A549 (cell line): ENCODE results near the gene FKBP8. TPM values are rescaled to one million over a fixed set of nuclear protein-coding genes. Genes with fewer than 3 reads are reported as not detected.

Experiments used
- ATAC-seq, 2 experiments: fragments of 200-7000 bp in 1 of 2; fragments of >200 bp in 1 of 2; cut with Nextera tagmentation in 1 of 2; cut with Tn5 transposase in 1 of 2; 3 replicates each; pipeline versions ENCODE4 v1.8.0 to v1.9.1; 2018 to 2020; ENCODE audit warnings: mild to moderate bottlenecking in 1 of 2, moderate library complexity in 1 of 2
- CTCF ChIA-PET: fragments of 300-600 bp; sonication (Branson Sonifier 250); formaldehyde crosslinking; extraction: SDS; loops from one replicate; lab custom pipeline; 2021; ENCODE audit warnings: antibody characterized with exemption, inconsistent platforms; lab: Yijun Ruan, JAX
- POLR2A ChIA-PET: fragments of 350-600 bp; formaldehyde crosslinking; extraction: SDS; loops from one replicate; lab custom pipeline; 2021; ENCODE audit warnings: antibody characterized with exemption, inconsistent platforms; lab: Yijun Ruan, JAX
- DNase-seq, 2 experiments: peaks; one replicate each; pipeline versions ENCODE4 v3.0.0 to v3.0.0-alpha.2; 2011 to 2016; ENCODE audit warnings: low read depth in 1 of 2, low spot score in 1 of 2
- FAIRE-seq: peaks from 2 replicates; lab custom pipeline; 2011; peaks lifted over from hg19 to GRCh38; lab: Jason Lieb, UNC
- H3K27ac ChIP-seq, 2 experiments: fragments of >200 bp; sonication (Bioruptor Twin); formaldehyde crosslinking; 3 replicates each; pipeline ENCODE4 v1.5.1; 2016 to 2017
- H3K4me1 ChIP-seq: fragments of >200 bp; sonication (Bioruptor Twin); formaldehyde crosslinking; 3 replicates; pipeline ENCODE4 v1.6.1; 2016
- H3K4me2 ChIP-seq: fragments of >200 bp; sonication (Bioruptor Twin); formaldehyde crosslinking; 3 replicates; pipeline ENCODE4 v1.6.1; 2016
- H3K4me3 ChIP-seq: fragments of >200 bp; sonication (Bioruptor Twin); formaldehyde crosslinking; 3 replicates; pipeline ENCODE4 v1.5.1; 2016
- H3K9me3 ChIP-seq: fragments of >200 bp; sonication (Bioruptor Twin); formaldehyde crosslinking; 3 replicates; pipeline ENCODE4 v1.6.1; 2016
- CBX2 ChIP-seq: fragments of 200-600 bp; sonication (generic); IDR thresholded peaks from 2 replicates; pipeline ENCODE4 v1.6.1; 2016; ENCODE audit warnings: low read depth, mild to moderate bottlenecking, borderline replicate concordance
- CBX8 ChIP-seq: fragments of 200-600 bp; sonication (generic); IDR thresholded peaks from 2 replicates; pipeline ENCODE4 v1.6.1; 2016
- CEBPB ChIP-seq, 2 experiments: fragments of >200 bp in 1 of 2; sonication (Bioruptor Twin) in 1 of 2; formaldehyde crosslinking in 1 of 2; IDR thresholded peaks; 2 replicates each; pipeline ENCODE4 v1.6.1; 2012 to 2016
- CHD4 ChIP-seq: fragments of 200-600 bp; sonication (generic); IDR thresholded peaks from 2 replicates; pipeline ENCODE4 v1.6.1; 2016; ENCODE audit warnings: antibody characterized with exemption, mild to moderate bottlenecking, borderline replicate concordance
- E2F6 ChIP-seq: IDR thresholded peaks from 2 replicates; pipeline ENCODE4 v1.6.1; 2012; ENCODE audit warnings: low read depth, borderline replicate concordance
- EHF ChIP-seq: fragments of 250-450 bp; sonication (Bioruptor Pico); IDR thresholded peaks from 2 replicates; pipeline ENCODE4 v1.5.0; 2020; ENCODE audit warnings: mild to moderate bottlenecking
- FOSL2 ChIP-seq, 2 experiments: fragments of 450-650 bp in 1 of 2; fragments of >200 bp in 1 of 2; sonication (Bioruptor Twin) in 1 of 2; formaldehyde crosslinking; IDR thresholded peaks; 2 replicates each; pipeline versions ENCODE4 v1.5.0 to v1.6.1; 2016 to 2020; ENCODE audit warnings: mild to moderate bottlenecking in 1 of 2, moderate library complexity in 1 of 2
- HEYL ChIP-seq: fragments of 250-450 bp; sonication (Bioruptor Pico); IDR thresholded peaks from 2 replicates; pipeline ENCODE4 v1.8.0; 2021; ENCODE audit warnings: mild to moderate bottlenecking, moderate library complexity
- HOXB5 ChIP-seq: fragments of 250-450 bp; sonication (Bioruptor Pico); IDR thresholded peaks from 2 replicates; pipeline ENCODE4 v1.5.0; 2020; ENCODE audit warnings: mild to moderate bottlenecking, moderate library complexity
- MAX ChIP-seq: IDR thresholded peaks from 2 replicates; pipeline ENCODE4 v1.6.1; 2012
- MAZ ChIP-seq: fragments of 150-350 bp; IDR thresholded peaks from 2 replicates; pipeline ENCODE4 v1.6.1; 2014; ENCODE audit warnings: antibody characterized with exemption, low read depth, low read length, borderline replicate concordance
- MYC ChIP-seq: IDR thresholded peaks from 2 replicates; pipeline ENCODE4 v1.6.1; 2012; ENCODE audit warnings: mild to moderate bottlenecking, inconsistent platforms, low read length, improper control_type of control experiment, borderline replicate concordance
- NFE2L2 ChIP-seq: fragments of 150-350 bp; conservative IDR thresholded peaks from 2 replicates; pipeline ENCODE4 v1.6.1; 2014; ENCODE audit warnings: low read length
- PHF8 ChIP-seq: fragments of 200-600 bp; sonication (generic); IDR thresholded peaks from 2 replicates; pipeline ENCODE4 v1.6.1; 2016; ENCODE audit warnings: low read depth, mild to moderate bottlenecking, antibody characterized with exemption, moderate library complexity, borderline replicate concordance
- RCOR1 ChIP-seq: fragments of 150-350 bp; IDR thresholded peaks from 2 replicates; pipeline ENCODE4 v1.6.1; 2014; ENCODE audit warnings: antibody characterized with exemption, low read length, low read depth
- RFX5 ChIP-seq: fragments of 450-650 bp; IDR thresholded peaks from 2 replicates; pipeline ENCODE4 v1.7.1; 2014; ENCODE audit warnings: antibody characterized with exemption, mild to moderate bottlenecking, moderate library complexity
- TFCP2L1 ChIP-seq: fragments of 250-450 bp; sonication (Bioruptor Pico); IDR thresholded peaks from 2 replicates; pipeline ENCODE4 v1.5.0; 2021; ENCODE audit warnings: mild to moderate bottlenecking
- ZFP36 ChIP-seq: fragments of 450-650 bp; IDR thresholded peaks from 2 replicates; pipeline ENCODE4 v1.6.1; 2014; ENCODE audit warnings: borderline replicate concordance; ENCODE audit not compliant: partially characterized antibody
- ZNF302 ChIP-seq: fragments of 250-450 bp; sonication (Bioruptor Pico); IDR thresholded peaks from 2 replicates; pipeline ENCODE4 v1.9.0; 2021; ENCODE audit warnings: inconsistent platforms, mild to moderate bottlenecking, moderate library complexity
- WGBS: methylation state at CpG from one replicate; pipeline ENCODE4 v1.1.6; 2017; ENCODE audit errors: missing lambda C conversion rate; 5-methylcytosine and 5-hydroxymethylcytosine counted together
- polyA plus RNA-seq, 4 experiments: library from polyadenylated mRNA; depleted of rRNA in 3 of 4; stranded (reverse); fragments of >200 nt; fragmentation: RNase III in 1 of 4; extraction: RNeasy Plus Mini Kit Qiagen cat#74134 plus additional on column Dnase treatment in 1 of 4; gene quantifications; 2 replicates in 3 of 4; 3 replicates in 1 of 4; pipeline ENCODE4 v1.2.3, GENCODE V29; 2011 to 2017
- TF ChIP-seq, protein P1 (sequence below): fragments of >200 bp; sonication (Bioruptor Twin); formaldehyde crosslinking; IDR thresholded peaks from 3 replicates; pipeline ENCODE4 v1.6.1; 2016
- TF ChIP-seq, protein P2 (sequence below): IDR thresholded peaks from 2 replicates; pipeline ENCODE4 v1.6.1; 2012
- TF ChIP-seq, protein P3 (sequence below): fragments of 150-350 bp; IDR thresholded peaks from 2 replicates; pipeline ENCODE4 v1.6.1; 2014; ENCODE audit warnings: low read depth, mild to moderate bottlenecking, low read length

FKBP8 gene
- polyA plus RNA-seq, 2 of the 4 experiments (the other 2 are of a cell fraction): 56.1 to 123 TPM

DNA sequence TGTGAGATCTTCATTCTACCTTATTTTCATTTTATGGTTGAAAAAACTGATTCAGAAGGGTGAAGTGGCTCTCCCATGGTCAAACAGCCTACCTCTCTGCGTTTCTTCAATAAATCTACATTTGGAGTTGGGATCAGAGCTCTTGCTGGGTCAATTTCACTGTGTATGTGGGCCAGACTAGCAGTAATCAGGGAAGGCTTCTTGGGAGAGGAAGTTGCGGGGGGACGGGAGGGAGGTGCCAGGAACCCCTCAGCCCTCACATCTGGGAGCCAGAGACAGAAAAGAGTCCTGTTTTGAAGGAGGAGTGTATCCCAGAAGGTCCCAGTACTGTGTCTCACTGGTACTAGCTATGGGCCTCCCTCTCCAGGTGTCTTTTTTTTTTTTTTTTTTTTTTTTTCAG, 15.2 kb upstream of the FKBP8 start (continued):
- TF ChIP-seq E2F6 (no peak), FOSL2 (IDR thresholded peaks at IDR 0.05) (no peak), FOSL2 (CRISPR knock-in tag; IDR thresholded peaks at IDR 0.05) (no peak), HOXB5 (CRISPR knock-in tag) (no peak), EHF (CRISPR knock-in tag) (no peak)
- TF ChIP-seq, protein P1, sequence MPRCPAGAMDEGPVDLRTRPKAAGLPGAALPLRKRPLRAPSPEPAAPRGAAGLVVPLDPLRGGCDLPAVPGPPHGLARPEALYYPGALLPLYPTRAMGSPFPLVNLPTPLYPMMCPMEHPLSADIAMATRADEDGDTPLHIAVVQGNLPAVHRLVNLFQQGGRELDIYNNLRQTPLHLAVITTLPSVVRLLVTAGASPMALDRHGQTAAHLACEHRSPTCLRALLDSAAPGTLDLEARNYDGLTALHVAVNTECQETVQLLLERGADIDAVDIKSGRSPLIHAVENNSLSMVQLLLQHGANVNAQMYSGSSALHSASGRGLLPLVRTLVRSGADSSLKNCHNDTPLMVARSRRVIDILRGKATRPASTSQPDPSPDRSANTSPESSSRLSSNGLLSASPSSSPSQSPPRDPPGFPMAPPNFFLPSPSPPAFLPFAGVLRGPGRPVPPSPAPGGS: no peak

- POLR2A ChIA-PET: interaction anchor here (0.9 to 1.4 kb wide), 4 partner anchors 13 to 80 kb away, joined by 3 to 13 read pairs (median 4); partner anchors contain the start of gene UBA52
- peak; percentile 8; the same call in 1 of the 2 replicates for TF ChIP-seq PHF8
- no peak for TF ChIP-seq MAZ
- no peak for TF ChIP-seq CEBPB (IDR thresholded peaks at IDR 0.05)
- TF ChIP-seq, protein P1: 0 out of 3 replicates have a peak, but pooled peaks have one; percentile 5
- TF ChIP-seq HEYL (CRISPR knock-in tag): no peak
- no peak for TF ChIP-seq RFX5
- TF ChIP-seq CHD4: no peak
- no peak for TF ChIP-seq MAX
- no peak for TF ChIP-seq CBX8
- TF ChIP-seq ZNF302 (CRISPR knock-in tag): no peak
- no peak for TF ChIP-seq TFCP2L1 (CRISPR knock-in tag)
- TF ChIP-seq, protein P2, sequence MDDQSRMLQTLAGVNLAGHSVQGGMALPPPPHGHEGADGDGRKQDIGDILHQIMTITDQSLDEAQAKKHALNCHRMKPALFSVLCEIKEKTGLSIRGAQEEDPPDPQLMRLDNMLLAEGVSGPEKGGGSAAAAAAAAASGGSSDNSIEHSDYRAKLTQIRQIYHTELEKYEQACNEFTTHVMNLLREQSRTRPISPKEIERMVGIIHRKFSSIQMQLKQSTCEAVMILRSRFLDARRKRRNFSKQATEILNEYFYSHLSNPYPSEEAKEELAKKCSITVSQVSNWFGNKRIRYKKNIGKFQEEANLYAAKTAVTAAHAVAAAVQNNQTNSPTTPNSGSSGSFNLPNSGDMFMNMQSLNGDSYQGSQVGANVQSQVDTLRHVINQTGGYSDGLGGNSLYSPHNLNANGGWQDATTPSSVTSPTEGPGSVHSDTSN: no peak
- TF ChIP-seq, all 56 proteins: peak for 2
- peak overlapping the region; percentile 88 for H3K4me2 ChIP-seq
- ATAC-seq (peak in 1 of 2 experiments; percentile 20; a peak in 2 of 6 replicates), DNase-seq (no peak), FAIRE-seq (no peak)
- peak overlapping the region; percentile 81 for H3K4me3 ChIP-seq
- CTCF ChIA-PET: interaction anchor here (0.8 to 1.5 kb wide), 3 partner anchors 31 to 107 kb away, joined by 3 to 5 read pairs (median 5); partner anchors contain the start of gene REX1BD
- under 1% methylated on average over 11 of the region's 11 CpGs for WGBS
- H3K4me1 ChIP-seq: peaks cover 11% of the 10 kb centered on the region; the same call in 2 of the 3 replicates
- H3K27ac ChIP-seq: peak overlapping the region; percentile 84 to 96
- no peaks in the 10 kb centered on the region for H3K9me3 ChIP-seq
Measured at GRCh38 chr19:18558202-18558555, 14.8 kb upstream of the FKBP8 start.

DNA sequence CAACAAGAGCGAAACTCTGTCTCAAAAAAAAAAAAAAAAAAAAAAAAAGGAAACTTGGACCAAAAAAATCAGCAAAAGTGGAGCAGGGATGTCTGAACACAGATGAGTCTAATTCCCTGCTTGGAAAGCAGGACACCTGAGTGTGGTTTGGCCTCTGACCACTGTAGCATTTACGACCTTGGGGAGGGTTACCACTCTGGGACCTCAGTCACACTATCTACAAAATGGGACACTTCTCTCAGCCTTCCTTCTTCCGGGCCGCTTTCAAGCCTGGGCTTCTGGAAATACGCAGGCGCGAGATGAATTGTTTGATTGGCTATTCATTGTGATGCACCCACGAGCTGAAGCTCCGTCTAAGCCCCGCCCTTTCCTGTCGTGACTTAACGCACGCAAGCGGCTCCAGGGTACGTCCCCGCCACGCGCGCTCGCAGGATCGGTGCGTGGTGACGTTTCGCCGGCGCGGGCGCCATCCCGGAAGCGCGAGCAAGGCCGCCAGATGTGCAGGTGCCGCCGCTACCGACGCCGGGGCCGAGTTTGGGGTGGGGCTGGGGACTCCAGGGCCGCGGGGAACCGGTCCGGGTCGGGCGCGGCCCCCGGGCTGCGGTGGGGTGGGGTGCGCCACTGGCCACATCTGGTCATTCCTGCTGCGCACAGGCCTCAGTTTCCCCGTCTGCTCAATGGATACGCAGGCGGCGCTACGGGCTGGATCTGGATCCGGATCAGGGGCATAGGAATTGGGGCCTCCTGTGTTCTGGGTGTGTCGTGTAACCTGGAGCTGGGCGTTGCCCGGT, 14.2 kb upstream of the FKBP8 start, which contains the start of gene KXD1:
KXD1 (plus strand) TSS at position 460 of the 791 bp plus-strand sequence. CDS start 4,187 bp downstream, outside the sequence.
- Histone ChIP-seq H3K4me3 (peak within 1 kb of the TSS; percentile 81), H3K9me3 (no peaks in the 10 kb centered on the region), H3K4me2 (peak within 1 kb of the TSS; percentile 88), H3K4me1 (peaks cover 11% of the 10 kb centered on the region; the same call in 2 of the 3 replicates), H3K27ac (peak within 1 kb of the TSS; percentile 84 to 96)
- FAIRE-seq (no peak), DNase-seq (peak; percentile 83 to 97), ATAC-seq (peak; percentile 98 to 99)
- POLR2A ChIA-PET: interaction anchor here (0.5 to 1.4 kb wide), 11 partner anchors 9 to 79 kb away, joined by 3 to 13 read pairs (median 3); partner anchors contain the start of genes ELL, FKBP8 and UBA52
- CTCF ChIA-PET: interaction anchor here (1.5 to 1.6 kb wide), 2 partner anchors 70 to 96 kb away, joined by 4 to 5 read pairs; no protein-coding TSS in a partner anchor
- 4% methylated on average over 16 of the region's 58 CpGs for WGBS
- no peak for TF ChIP-seq ZFP36
- no peak for TF ChIP-seq HEYL (CRISPR knock-in tag)
- TF ChIP-seq MYC: no peak
- no peak for TF ChIP-seq ZNF302 (CRISPR knock-in tag)
- no peak for TF ChIP-seq RFX5
- TF ChIP-seq, protein P3, sequence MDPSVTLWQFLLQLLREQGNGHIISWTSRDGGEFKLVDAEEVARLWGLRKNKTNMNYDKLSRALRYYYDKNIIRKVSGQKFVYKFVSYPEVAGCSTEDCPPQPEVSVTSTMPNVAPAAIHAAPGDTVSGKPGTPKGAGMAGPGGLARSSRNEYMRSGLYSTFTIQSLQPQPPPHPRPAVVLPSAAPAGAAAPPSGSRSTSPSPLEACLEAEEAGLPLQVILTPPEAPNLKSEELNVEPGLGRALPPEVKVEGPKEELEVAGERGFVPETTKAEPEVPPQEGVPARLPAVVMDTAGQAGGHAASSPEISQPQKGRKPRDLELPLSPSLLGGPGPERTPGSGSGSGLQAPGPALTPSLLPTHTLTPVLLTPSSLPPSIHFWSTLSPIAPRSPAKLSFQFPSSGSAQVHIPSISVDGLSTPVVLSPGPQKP: no peak
- TF ChIP-seq MAZ: no peak
- TF ChIP-seq, protein P1: 0 out of 3 replicates have a peak, but pooled peaks have one; percentile 47
- peak; percentile 98 for TF ChIP-seq RCOR1
- no peak for TF ChIP-seq NFE2L2
- TF ChIP-seq CBX2: no peak
- peak; percentile 98 for TF ChIP-seq CHD4
- TF ChIP-seq PHF8: peak; percentile 72; the same call in 1 of the 2 replicates
